ENCODE results near the gene SUPT20HL1. TPM values are rescaled to one million over a fixed set of nuclear protein-coding genes. Genes with fewer than 3 reads are reported as not detected.

SUPT20HL1 gene
- total RNA-seq, 4 donors from 2014 or later = 1.6 TPM; not detected in 3

GRCh38 chrX:24372021-24372763 is 11.8 kb downstream of the SUPT20HL1 start:
- Histone ChIP-seq H3K4me1 (no peaks in the 10 kb centered on the region), H3K9me3 (no peaks in the 10 kb centered on the region), H3K4me3 (no peak overlapping the region), H3K27me3 (no peaks in the 10 kb centered on the region), H3K27ac (no peak overlapping the region), H3K36me3 (no peaks in the 10 kb centered on the region)
- intact Hi-C loops (cut with DNase I; ENCODE audit: low total_unique reads) = no loop called here
- DNase-seq = no peak
- TF ChIP-seq CTCF (IDR thresholded peaks at IDR 0.05) = no peak
- no peak for TF ChIP-seq POLR2A (IDR thresholded peaks at IDR 0.05)

GRCh38 chrX:24375600-24376131 is 15.2 kb downstream of the SUPT20HL1 start:
- TF ChIP-seq POLR2A (IDR thresholded peaks at IDR 0.05) = no peak
- no peak for TF ChIP-seq CTCF (IDR thresholded peaks at IDR 0.05)
- no peaks in the 10 kb centered on the region for H3K27me3 ChIP-seq
- intact Hi-C loops (cut with DNase I; ENCODE audit: low total_unique reads) = no loop called here
- no peaks in the 10 kb centered on the region for H3K36me3 ChIP-seq
- H3K9me3 ChIP-seq = no peaks in the 10 kb centered on the region
- H3K4me3 ChIP-seq = no peak overlapping the region
- H3K4me1 ChIP-seq = no peaks in the 10 kb centered on the region
- H3K27ac ChIP-seq = no peak overlapping the region
- DNase-seq = no peak

GRCh38 chrX:24376403-24376802 is 16.0 kb downstream of the SUPT20HL1 start:
- Histone ChIP-seq H3K27ac (no peak overlapping the region), H3K4me3 (no peak overlapping the region), H3K4me1 (no peaks in the 10 kb centered on the region), H3K36me3 (no peaks in the 10 kb centered on the region), H3K9me3 (no peaks in the 10 kb centered on the region), H3K27me3 (no peaks in the 10 kb centered on the region)
- intact Hi-C loops (cut with DNase I; ENCODE audit: low total_unique reads) = no loop called here
- no peak for TF ChIP-seq CTCF (IDR thresholded peaks at IDR 0.05)
- DNase-seq = no peak

GRCh38 chrX:24377195-24377594 is 16.8 kb downstream of the SUPT20HL1 start:
- DNase-seq = no peak
- intact Hi-C loops (cut with DNase I; ENCODE audit: low total_unique reads) = no loop called here
- no peaks in the 10 kb centered on the region for H3K27me3 ChIP-seq
- H3K4me1 ChIP-seq = no peaks in the 10 kb centered on the region
- TF ChIP-seq CTCF (IDR thresholded peaks at IDR 0.05) = no peak
- TF ChIP-seq POLR2A (IDR thresholded peaks at IDR 0.05) = no peak
- no peak overlapping the region for H3K27ac ChIP-seq
- no peaks in the 10 kb centered on the region for H3K36me3 ChIP-seq
- no peak overlapping the region for H3K4me3 ChIP-seq
- no peaks in the 10 kb centered on the region for H3K9me3 ChIP-seq

- no peak for TF ChIP-seq POLR2A (IDR thresholded peaks at IDR 0.05)
- TF ChIP-seq CTCF (IDR thresholded peaks at IDR 0.05) = no peak
- intact Hi-C loops (cut with DNase I; ENCODE audit: low total_unique reads) = no loop called here
- H3K27ac ChIP-seq = no peak overlapping the region
- no peak overlapping the region for H3K4me3 ChIP-seq
- DNase-seq = no peak
- no peaks in the 10 kb centered on the region for H3K9me3 ChIP-seq
- no peaks in the 10 kb centered on the region for H3K4me1 ChIP-seq
- H3K27me3 ChIP-seq = no peaks in the 10 kb centered on the region
- H3K36me3 ChIP-seq = no peaks in the 10 kb centered on the region
These were observed 17.6 kb downstream of the SUPT20HL1 start for GRCh38 chrX:24377911-24378468.
